OCI-LY7 (cell line): ENCODE results near the gene EIF4B. TPM values are rescaled to one million over a fixed set of nuclear protein-coding genes. Genes with fewer than 3 reads are reported as not detected.
A peak's percentile ranks its signal among the peaks of the same experiment; 100 is the strongest.

Experiments
- BruUV-seq: library from RNA; stranded (reverse); fragments of 400-500 nt; replicated peaks from 2 replicates; lab custom pipeline; 2021; lab: Mats Ljungman, UMichigan
- CTCF ChIA-PET: fragments of 300-600 bp; sonication (Branson Sonifier 250); formaldehyde crosslinking; loops from one replicate; lab custom pipeline; 2022; ENCODE audit warnings: antibody characterized with exemption; ENCODE audit not compliant: unreplicated experiment; lab: Charles Lee
- POLR2A ChIA-PET: fragments of 300-600 bp; sonication (Branson Sonifier 250); formaldehyde crosslinking; loops from one replicate; lab custom pipeline; 2022; ENCODE audit warnings: antibody characterized with exemption; lab: Charles Lee
- DNase-seq: peaks from one replicate; pipeline ENCODE4 v3.0.0-alpha.2; 2015; ENCODE audit warnings: low spot score
- H2AFZ ChIP-seq: fragments of 200-600 bp; sonication (generic), shearing (Covaris generic); 2 replicates; pipeline ENCODE4 v1.6.1; 2014; ENCODE audit warnings: mild to moderate bottlenecking, antibody characterized with exemption, low read length, moderate library complexity
- H3K27ac ChIP-seq: fragments of 200-600 bp; sonication (generic); 2 replicates; pipeline ENCODE4 v1.5.1; 2014; ENCODE audit warnings: mixed run types, low read depth, mild to moderate bottlenecking, moderate library complexity, low read length, inconsistent platforms; ENCODE audit not compliant: poor library complexity, severe bottlenecking
- H3K36me3 ChIP-seq: fragments of 200-600 bp; sonication (generic); 2 replicates; pipeline ENCODE4 v1.6.1; 2014; ENCODE audit warnings: mild to moderate bottlenecking, antibody characterized with exemption, low read length, moderate library complexity, mixed read lengths; ENCODE audit not compliant: insufficient read depth
- H3K4me1 ChIP-seq: fragments of 200-600 bp; sonication (generic); 2 replicates; pipeline ENCODE4 v1.5.1; 2014; ENCODE audit warnings: mild to moderate bottlenecking, low read length; ENCODE audit not compliant: insufficient read depth, poor library complexity, severe bottlenecking
- H3K4me2 ChIP-seq: fragments of 200-600 bp; sonication (generic); 2 replicates; pipeline ENCODE4 v1.6.1; 2014; ENCODE audit warnings: mild to moderate bottlenecking, low read length
- H3K4me3 ChIP-seq: fragments of 200-600 bp; sonication (generic); 2 replicates; pipeline ENCODE4 v1.5.1; 2014; ENCODE audit warnings: mild to moderate bottlenecking, low read depth, low read length; ENCODE audit not compliant: poor library complexity, severe bottlenecking
- H3K79me2 ChIP-seq: fragments of 200-600 bp; sonication (generic); 2 replicates; pipeline ENCODE4 v1.6.1; 2016; ENCODE audit warnings: low read depth, mild to moderate bottlenecking, low read length, moderate library complexity, mixed read lengths; ENCODE audit not compliant: insufficient read depth
- H3K9me2 ChIP-seq: fragments of 200-600 bp; sonication (generic); 2 replicates; pipeline ENCODE4 v1.6.1; 2016; ENCODE audit warnings: mild to moderate bottlenecking, low read length, mixed read lengths; ENCODE audit not compliant: insufficient read depth
- H3K9me3 ChIP-seq: fragments of 200-600 bp; sonication (generic); 2 replicates; pipeline ENCODE4 v1.6.1; 2014; ENCODE audit warnings: mild to moderate bottlenecking, mixed run types, low read length, mixed read lengths
- H4K20me1 ChIP-seq: fragments of 200-600 bp; sonication (generic); 2 replicates; pipeline ENCODE4 v1.6.1; 2014; ENCODE audit warnings: mild to moderate bottlenecking, antibody characterized with exemption, low read length, moderate library complexity, mixed read lengths; ENCODE audit not compliant: insufficient read depth
- CTCF ChIP-seq: fragments of 200-600 bp; sonication (generic); conservative IDR thresholded peaks from 2 replicates; pipeline ENCODE4 v1.5.1; 2014; ENCODE audit warnings: mild to moderate bottlenecking, antibody characterized with exemption, low read length, moderate library complexity, mixed read lengths
- EZH2phosphoT487 ChIP-seq: fragments of 200-600 bp; sonication (generic); IDR thresholded peaks from 2 replicates; pipeline ENCODE4 v1.6.1; 2018; ENCODE audit warnings: low read depth, borderline replicate concordance, mild to moderate bottlenecking, mixed run types, antibody characterized with exemption, low read length, moderate library complexity, mixed read lengths
- intact Hi-C: fragments of 100-400 bp; cut with micrococcal nuclease; formaldehyde crosslinking; loops from one replicate; pipeline ENCODE4 v1.10.0; 2022; ENCODE audit not compliant: unreplicated experiment
- total RNA-seq, 2 experiments: library from RNA; depleted of rRNA in 1 of 2; stranded (reverse); fragments of >200 nt in 1 of 2; shearing (Covaris generic) in 1 of 2; gene quantifications; 2 replicates each; pipeline ENCODE4 v1.2.3, GENCODE V29; 2014 to 2022

Gene EIF4B
- total RNA-seq, 2 experiments from 2014 or later = 645 to 745 TPM

DNA sequence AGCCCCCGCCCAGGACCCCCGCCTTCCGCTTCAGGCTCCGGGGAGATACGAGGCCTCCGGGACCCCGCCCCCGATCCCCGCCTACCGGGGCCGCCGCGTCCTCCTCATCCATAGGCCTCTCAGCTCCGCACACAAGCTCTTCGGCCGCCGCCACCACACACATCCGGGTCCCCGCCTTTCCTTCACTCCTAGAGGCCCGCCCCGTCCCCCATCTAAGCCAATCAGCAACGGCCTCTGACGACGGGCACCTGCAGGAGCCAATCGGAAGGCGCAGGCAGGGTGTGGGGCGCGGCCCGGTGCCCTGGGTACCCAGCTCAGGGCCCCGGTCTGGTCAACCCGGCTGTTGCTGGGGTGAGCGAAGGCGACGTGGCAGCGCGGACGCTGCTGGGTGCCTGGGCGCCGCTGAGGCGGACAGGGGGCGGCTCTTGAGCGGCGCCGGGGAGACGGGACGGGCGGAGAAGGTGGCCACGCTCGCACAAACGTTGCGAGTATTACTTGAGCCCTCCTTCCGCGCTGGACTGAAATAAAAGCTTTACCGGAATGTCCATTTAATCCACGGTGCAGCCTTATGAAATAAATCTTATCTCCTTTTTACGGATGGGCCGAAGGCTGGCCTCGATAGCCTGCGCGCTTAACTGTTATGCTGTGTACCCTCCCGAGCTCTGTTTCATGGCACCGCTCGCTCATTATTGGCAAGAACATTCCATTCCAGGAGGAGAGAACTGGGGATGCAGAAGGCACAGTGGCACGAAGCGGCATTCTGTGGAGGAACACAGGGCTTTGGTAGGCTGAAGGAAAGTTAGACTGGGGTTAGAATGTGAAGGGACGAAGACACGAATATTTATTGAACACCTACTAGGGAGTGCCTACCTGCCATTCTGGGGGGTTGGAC, 73.2 kb downstream of the EIF4B start, which contains the start of gene SPRYD3:
Gene SPRYD3, minus strand, starts transcription at position 165 of the 892 bp plus-strand sequence. Its CDS starts 57 bp downstream, at position 108.
- H4K20me1 ChIP-seq = no peaks in the 10 kb centered on the region
- DNase-seq = peak; percentile 96
- intact Hi-C loops = loop anchor here (1.0 kb wide), 1 partner anchor 25 kb away; no protein-coding TSS in a partner anchor
- ChIA-PET CTCF (interaction anchor here (1.1 to 1.8 kb wide), 4 partner anchors 14 to 32 kb away, joined by 4 to 7 read pairs (median 6); partner anchors contain the start of gene SOAT2), POLR2A (interaction anchor here (0.6 to 2.6 kb wide), 15 partner anchors 9 to 545 kb away, joined by 3 to 29 read pairs (median 4); partner anchors contain the start of genes AAAS, IGFBP6, PFDN5 and SOAT2)
- H3K9me2 ChIP-seq = no peaks in the 10 kb centered on the region
- H2AFZ ChIP-seq = peak within 1 kb of the TSS; percentile 98
- H3K9me3 ChIP-seq = no peaks in the 10 kb centered on the region
- peak within 1 kb of the TSS; percentile 73 for H3K4me2 ChIP-seq
- H3K27ac ChIP-seq = peak within 1 kb of the TSS; percentile 34
- peaks cover 21% of the 10 kb centered on the region; the same call in 1 of the 2 replicates for H3K36me3 ChIP-seq
- peak within 1 kb of the TSS; percentile 78 for H3K4me3 ChIP-seq
- H3K79me2 ChIP-seq = no peaks in the 10 kb centered on the region; the same call in 1 of the 2 replicates
- peaks cover 10% of the 10 kb centered on the region for H3K4me1 ChIP-seq
- BruUV-seq = TSS peak; percentile 75
- TF ChIP-seq EZH2phosphoT487 (no peak), CTCF (no peak)

- Histone ChIP-seq H3K36me3 (no peaks in the 10 kb centered on the region), H3K9me2 (no peaks in the 10 kb centered on the region), H3K79me2 (no peaks in the 10 kb centered on the region; the same call in 1 of the 2 replicates), H3K9me3 (no peaks in the 10 kb centered on the region), H2AFZ (no peak overlapping the region), H3K4me1 (peaks cover 10% of the 10 kb centered on the region), H3K4me3 (no peak overlapping the region), H3K4me2 (no peak overlapping the region), H4K20me1 (no peaks in the 10 kb centered on the region), H3K27ac (no peak overlapping the region)
- no TSS peak for BruUV-seq
- ChIA-PET CTCF (no interaction called here), POLR2A (no interaction called here)
- intact Hi-C loops = no loop called here
- DNase-seq = no peak
- TF ChIP-seq CTCF (no peak), EZH2phosphoT487 (no peak)
Observed at GRCh38 chr12:53082637-53083175, 76.5 kb downstream of the EIF4B start.
